ENCODE data around the gene TBX15. TPM values are rescaled to one million over a fixed set of nuclear protein-coding genes. Genes with fewer than 3 reads are reported as not detected.

The TBX15 gene
- total and polyA plus RNA-seq, 2 experiments from 2014 or later, result 0.21 TPM; not detected in 1

DNA sequence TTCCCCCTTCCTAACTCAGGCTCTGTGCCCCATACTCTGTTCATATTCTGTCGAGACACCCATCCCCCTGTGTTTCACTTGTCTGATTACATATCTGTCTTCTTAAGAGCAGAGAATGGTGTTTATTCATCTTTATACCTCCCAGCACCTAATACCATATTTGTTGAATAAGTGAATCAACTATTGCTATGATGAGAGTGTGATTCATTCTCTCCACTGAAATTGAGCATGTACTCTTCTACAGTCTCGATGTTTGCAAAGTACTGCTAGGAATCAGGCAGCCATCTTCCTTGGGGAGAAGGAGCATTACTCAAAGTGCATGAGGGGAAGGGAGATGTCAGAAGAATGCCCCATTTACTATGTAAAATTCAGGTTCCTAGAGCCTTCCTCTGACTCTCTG lies 27.0 kb downstream of the TBX15 start:
- H3K36me3 Mint-ChIP-seq (ENCODE audit: low read depth), result no peaks in the 10 kb centered on the region
- peaks cover 33% of the 10 kb centered on the region for H3K4me1 Mint-ChIP-seq
- H4K20me1 ChIP-seq (replicated peaks; ENCODE audit: insufficient read depth), result no peaks in the 10 kb centered on the region
- peaks cover 5% of the 10 kb centered on the region for H3K27me3 Mint-ChIP-seq (ENCODE audit: insufficient read depth, low read depth, poor library complexity)
- peaks cover 21% of the 10 kb centered on the region for H3K4me1 ChIP-seq (ENCODE audit: insufficient read depth)
- no peak overlapping the region for H3K4me3 Mint-ChIP-seq
- H3K27me3 ChIP-seq (ENCODE audit: insufficient read depth), result 0 out of 2 replicates have a peak, but pooled peaks cover 4% of the 10 kb centered on the region
- H3K27ac Mint-ChIP-seq, result no peak overlapping the region
- no peaks in the 10 kb centered on the region for H3K79me2 ChIP-seq (replicated peaks; ENCODE audit: insufficient read depth)
- no peaks in the 10 kb centered on the region for H3K36me3 ChIP-seq (ENCODE audit: insufficient read depth)
- peak overlapping the region; percentile 61; the same call in 1 of the 2 replicates for H3K4me2 ChIP-seq
- ATAC-seq, result no peak
- no peaks in the 10 kb centered on the region for H3F3A ChIP-seq (replicated peaks; ENCODE audit: low read depth)
- H3K4me3 ChIP-seq, result no peak overlapping the region
- TF ChIP-seq EZH2 (IDR thresholded peaks at IDR 0.05; ENCODE audit: low read depth, unreplicated experiment), result no peak
- TF ChIP-seq, protein P1, sequence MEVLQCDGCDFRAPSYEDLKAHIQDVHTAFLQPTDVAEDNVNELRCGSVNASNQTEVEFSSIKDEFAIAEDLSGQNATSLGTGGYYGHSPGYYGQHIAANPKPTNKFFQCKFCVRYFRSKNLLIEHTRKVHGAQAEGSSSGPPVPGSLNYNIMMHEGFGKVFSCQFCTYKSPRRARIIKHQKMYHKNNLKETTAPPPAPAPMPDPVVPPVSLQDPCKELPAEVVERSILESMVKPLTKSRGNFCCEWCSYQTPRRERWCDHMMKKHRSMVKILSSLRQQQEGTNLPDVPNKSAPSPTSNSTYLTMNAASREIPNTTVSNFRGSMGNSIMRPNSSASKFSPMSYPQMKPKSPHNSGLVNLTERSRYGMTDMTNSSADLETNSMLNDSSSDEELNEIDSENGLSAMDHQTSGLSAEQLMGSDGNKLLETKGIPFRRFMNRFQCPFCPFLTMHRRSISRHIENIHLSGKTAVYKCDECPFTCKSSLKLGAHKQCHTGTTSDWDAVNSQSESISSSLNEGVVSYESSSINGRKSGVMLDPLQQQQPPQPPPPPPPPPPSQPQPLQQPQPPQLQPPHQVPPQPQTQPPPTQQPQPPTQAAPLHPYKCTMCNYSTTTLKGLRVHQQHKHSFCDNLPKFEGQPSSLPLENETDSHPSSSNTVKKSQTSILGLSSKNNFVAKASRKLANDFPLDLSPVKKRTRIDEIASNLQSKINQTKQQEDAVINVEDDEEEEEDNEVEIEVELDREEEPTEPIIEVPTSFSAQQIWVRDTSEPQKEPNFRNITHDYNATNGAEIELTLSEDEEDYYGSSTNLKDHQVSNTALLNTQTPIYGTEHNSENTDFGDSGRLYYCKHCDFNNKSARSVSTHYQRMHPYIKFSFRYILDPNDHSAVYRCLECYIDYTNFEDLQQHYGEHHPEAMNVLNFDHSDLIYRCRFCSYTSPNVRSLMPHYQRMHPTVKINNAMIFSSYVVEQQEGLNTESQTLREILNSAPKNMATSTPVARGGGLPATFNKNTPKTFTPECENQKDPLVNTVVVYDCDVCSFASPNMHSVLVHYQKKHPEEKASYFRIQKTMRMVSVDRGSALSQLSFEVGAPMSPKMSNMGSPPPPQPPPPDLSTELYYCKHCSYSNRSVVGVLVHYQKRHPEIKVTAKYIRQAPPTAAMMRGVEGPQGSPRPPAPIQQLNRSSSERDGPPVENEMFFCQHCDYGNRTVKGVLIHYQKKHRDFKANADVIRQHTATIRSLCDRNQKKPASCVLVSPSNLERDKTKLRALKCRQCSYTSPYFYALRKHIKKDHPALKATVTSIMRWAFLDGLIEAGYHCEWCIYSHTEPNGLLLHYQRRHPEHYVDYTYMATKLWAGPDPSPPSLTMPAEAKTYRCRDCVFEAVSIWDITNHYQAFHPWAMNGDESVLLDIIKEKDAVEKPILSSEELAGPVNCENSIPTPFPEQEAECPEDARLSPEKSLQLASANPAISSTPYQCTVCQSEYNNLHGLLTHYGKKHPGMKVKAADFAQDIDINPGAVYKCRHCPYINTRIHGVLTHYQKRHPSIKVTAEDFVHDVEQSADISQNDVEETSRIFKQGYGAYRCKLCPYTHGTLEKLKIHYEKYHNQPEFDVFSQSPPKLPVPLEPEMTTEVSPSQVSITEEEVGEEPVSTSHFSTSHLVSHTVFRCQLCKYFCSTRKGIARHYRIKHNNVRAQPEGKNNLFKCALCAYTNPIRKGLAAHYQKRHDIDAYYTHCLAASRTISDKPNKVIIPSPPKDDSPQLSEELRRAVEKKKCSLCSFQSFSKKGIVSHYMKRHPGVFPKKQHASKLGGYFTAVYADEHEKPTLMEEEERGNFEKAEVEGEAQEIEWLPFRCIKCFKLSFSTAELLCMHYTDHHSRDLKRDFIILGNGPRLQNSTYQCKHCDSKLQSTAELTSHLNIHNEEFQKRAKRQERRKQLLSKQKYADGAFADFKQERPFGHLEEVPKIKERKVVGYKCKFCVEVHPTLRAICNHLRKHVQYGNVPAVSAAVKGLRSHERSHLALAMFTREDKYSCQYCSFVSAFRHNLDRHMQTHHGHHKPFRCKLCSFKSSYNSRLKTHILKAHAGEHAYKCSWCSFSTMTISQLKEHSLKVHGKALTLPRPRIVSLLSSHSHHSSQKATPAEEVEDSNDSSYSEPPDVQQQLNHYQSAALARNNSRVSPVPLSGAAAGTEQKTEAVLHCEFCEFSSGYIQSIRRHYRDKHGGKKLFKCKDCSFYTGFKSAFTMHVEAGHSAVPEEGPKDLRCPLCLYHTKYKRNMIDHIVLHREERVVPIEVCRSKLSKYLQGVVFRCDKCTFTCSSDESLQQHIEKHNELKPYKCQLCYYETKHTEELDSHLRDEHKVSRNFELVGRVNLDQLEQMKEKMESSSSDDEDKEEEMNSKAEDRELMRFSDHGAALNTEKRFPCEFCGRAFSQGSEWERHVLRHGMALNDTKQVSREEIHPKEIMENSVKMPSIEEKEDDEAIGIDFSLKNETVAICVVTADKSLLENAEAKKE (CRISPR knock-in tag; IDR thresholded peaks at IDR 0.05), result no peak
- TF ChIP-seq, protein P2, sequence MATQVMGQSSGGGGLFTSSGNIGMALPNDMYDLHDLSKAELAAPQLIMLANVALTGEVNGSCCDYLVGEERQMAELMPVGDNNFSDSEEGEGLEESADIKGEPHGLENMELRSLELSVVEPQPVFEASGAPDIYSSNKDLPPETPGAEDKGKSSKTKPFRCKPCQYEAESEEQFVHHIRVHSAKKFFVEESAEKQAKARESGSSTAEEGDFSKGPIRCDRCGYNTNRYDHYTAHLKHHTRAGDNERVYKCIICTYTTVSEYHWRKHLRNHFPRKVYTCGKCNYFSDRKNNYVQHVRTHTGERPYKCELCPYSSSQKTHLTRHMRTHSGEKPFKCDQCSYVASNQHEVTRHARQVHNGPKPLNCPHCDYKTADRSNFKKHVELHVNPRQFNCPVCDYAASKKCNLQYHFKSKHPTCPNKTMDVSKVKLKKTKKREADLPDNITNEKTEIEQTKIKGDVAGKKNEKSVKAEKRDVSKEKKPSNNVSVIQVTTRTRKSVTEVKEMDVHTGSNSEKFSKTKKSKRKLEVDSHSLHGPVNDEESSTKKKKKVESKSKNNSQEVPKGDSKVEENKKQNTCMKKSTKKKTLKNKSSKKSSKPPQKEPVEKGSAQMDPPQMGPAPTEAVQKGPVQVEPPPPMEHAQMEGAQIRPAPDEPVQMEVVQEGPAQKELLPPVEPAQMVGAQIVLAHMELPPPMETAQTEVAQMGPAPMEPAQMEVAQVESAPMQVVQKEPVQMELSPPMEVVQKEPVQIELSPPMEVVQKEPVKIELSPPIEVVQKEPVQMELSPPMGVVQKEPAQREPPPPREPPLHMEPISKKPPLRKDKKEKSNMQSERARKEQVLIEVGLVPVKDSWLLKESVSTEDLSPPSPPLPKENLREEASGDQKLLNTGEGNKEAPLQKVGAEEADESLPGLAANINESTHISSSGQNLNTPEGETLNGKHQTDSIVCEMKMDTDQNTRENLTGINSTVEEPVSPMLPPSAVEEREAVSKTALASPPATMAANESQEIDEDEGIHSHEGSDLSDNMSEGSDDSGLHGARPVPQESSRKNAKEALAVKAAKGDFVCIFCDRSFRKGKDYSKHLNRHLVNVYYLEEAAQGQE (IDR thresholded peaks at IDR 0.05; ENCODE audit: unreplicated experiment), result no peak
- no peak for TF ChIP-seq EZH2phosphoT487 (IDR thresholded peaks at IDR 0.05; ENCODE audit: unreplicated experiment)
- TF ChIP-seq, protein P3, sequence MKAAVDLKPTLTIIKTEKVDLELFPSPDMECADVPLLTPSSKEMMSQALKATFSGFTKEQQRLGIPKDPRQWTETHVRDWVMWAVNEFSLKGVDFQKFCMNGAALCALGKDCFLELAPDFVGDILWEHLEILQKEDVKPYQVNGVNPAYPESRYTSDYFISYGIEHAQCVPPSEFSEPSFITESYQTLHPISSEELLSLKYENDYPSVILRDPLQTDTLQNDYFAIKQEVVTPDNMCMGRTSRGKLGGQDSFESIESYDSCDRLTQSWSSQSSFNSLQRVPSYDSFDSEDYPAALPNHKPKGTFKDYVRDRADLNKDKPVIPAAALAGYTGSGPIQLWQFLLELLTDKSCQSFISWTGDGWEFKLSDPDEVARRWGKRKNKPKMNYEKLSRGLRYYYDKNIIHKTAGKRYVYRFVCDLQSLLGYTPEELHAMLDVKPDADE (IDR thresholded peaks at IDR 0.05), result no peak
- no peak for TF ChIP-seq STAT1 (IDR thresholded peaks at IDR 0.05; ENCODE audit: unreplicated experiment)
- TF ChIP-seq CREB1 (CRISPR knock-in tag; IDR thresholded peaks at IDR 0.05; ENCODE audit: low read depth), result no peak
- TF ChIP-seq, protein P4, sequence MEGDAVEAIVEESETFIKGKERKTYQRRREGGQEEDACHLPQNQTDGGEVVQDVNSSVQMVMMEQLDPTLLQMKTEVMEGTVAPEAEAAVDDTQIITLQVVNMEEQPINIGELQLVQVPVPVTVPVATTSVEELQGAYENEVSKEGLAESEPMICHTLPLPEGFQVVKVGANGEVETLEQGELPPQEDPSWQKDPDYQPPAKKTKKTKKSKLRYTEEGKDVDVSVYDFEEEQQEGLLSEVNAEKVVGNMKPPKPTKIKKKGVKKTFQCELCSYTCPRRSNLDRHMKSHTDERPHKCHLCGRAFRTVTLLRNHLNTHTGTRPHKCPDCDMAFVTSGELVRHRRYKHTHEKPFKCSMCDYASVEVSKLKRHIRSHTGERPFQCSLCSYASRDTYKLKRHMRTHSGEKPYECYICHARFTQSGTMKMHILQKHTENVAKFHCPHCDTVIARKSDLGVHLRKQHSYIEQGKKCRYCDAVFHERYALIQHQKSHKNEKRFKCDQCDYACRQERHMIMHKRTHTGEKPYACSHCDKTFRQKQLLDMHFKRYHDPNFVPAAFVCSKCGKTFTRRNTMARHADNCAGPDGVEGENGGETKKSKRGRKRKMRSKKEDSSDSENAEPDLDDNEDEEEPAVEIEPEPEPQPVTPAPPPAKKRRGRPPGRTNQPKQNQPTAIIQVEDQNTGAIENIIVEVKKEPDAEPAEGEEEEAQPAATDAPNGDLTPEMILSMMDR (conservative IDR thresholded peaks at IDR 0.05; ENCODE audit: low read depth in 2 of 2), result no peak
- TF ChIP-seq ZNF114 (CRISPR knock-in tag; IDR thresholded peaks at IDR 0.05), result no peak
- TF ChIP-seq NANOG (IDR thresholded peaks at IDR 0.05; ENCODE audit: borderline replicate concordance), result no peak
- H3K27ac ChIP-seq (ENCODE audit: low read depth), result no peak overlapping the region
- no peak overlapping the region for H2AFZ ChIP-seq
- H3K9me3 Mint-ChIP-seq, result peaks cover 3% of the 10 kb centered on the region; the same call in 2 of the 3 replicates
- peaks cover 34% of the 10 kb centered on the region for H3K9me2 ChIP-seq (ENCODE audit: insufficient read depth)
- no peak for DNase-seq (ENCODE audit: low spot score)

Measured in GM23338 (cell line).